Upper lobe of left lung (tissue), 4 donors: Measurements from ENCODE around the gene MECP2.

Experiments used
- CTCF ChIP-seq, 6 experiments: fragments of 450-650 bp in 4 of 6; fragments of 200-600 bp in 2 of 6; sonication (generic) in 2 of 6; IDR thresholded peaks; one replicate each; pipeline ENCODE4 v1.5.1; 2016 to 2019; ENCODE audit warnings: antibody characterized with exemption in 6 of 6
- POLR2A ChIP-seq, 4 donors: fragments of 450-650 bp; IDR thresholded peaks; one replicate each; pipeline ENCODE4 v1.5.1; 2016 to 2017; ENCODE audit warnings: antibody characterized with exemption in 4 of 4, mild to moderate bottlenecking in 2 of 4

DNA sequence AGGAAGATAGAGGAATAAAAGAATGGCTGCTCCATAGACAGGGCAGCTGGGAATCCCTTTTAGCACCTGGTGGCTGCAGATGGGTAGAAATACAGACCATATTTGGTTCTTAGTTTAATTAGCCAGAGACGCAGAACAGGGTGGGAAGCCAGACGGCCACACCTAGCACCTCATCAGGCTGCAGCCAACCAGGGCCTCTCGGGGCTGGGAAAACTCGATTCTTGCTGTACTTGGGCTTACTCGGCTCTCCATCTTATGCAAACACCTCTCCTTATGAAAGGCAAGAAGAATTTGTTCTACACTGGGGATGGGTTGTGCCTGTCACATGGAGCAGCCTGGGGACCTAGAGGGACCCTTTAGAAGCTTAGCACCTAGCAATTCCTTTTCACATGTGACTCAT, 97.5 kb downstream of the MECP2 start:
- TF ChIP-seq CTCF (IDR thresholded peaks at IDR 0.05) (no peak), POLR2A (IDR thresholded peaks at IDR 0.05) (no peak)
